Skin epidermis (tissue), 12 donors: ENCODE measurements around the gene TLE7.

Experiments
- H3K27ac ChIP-seq, 21 experiments: fragments of 200-600 bp; sonication (generic) in 11 of 21; one replicate each; pipeline ENCODE4 v1.5.0; 2020; ENCODE audit warnings: mild to moderate bottlenecking in 3 of 21, inconsistent platforms in 2 of 21, moderate library complexity in 2 of 21
- H3K4me3 ChIP-seq, 7 experiments: fragments of 200-600 bp; sonication (generic) in 2 of 7; one replicate each; pipeline ENCODE4 v1.5.0; 2020; ENCODE audit warnings: inconsistent platforms in 2 of 7, mild to moderate bottlenecking in 2 of 7, moderate library complexity in 1 of 7

The TLE7 gene

GRCh38 chr16:71383054-71383773, 58.6 kb downstream of the TLE7 start:
- Histone ChIP-seq H3K27ac (no peak overlapping the region), H3K4me3 (no peak overlapping the region)

GRCh38 chr16:71380831-71381230, 61.0 kb downstream of the TLE7 start:
- no peak overlapping the region for H3K27ac ChIP-seq
- no peak overlapping the region for H3K4me3 ChIP-seq
